Raji (cell line): ENCODE measurements around the gene ADAT2.

ENCODE experiments used
- POLR2A ChIP-seq: IDR thresholded peaks from 2 replicates; pipeline ENCODE4 v1.6.1; 2011; ENCODE audit warnings: low read depth, low read length, control low read depth; ENCODE audit not compliant: insufficient read depth

ADAT2 gene

DNA sequence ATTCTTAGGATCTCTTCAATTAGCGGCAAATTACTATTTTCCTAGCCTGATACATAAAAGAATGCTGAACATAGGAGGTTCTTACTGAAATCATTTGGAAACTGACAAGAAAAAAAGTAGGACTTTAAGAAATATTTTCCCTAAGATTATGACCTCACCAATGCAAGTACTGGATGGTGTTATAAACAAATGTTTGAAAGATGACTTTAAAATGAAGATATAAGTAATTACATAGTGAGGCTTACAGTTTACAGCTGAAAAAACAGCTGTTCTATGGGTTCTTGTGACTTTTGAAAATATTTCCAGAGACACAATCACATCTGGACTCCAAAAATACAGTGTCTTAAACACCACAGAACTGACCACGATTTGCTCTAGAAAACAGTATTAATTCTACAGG, 64.9 kb downstream of the ADAT2 start:
- TF ChIP-seq POLR2A, result no peak

DNA sequence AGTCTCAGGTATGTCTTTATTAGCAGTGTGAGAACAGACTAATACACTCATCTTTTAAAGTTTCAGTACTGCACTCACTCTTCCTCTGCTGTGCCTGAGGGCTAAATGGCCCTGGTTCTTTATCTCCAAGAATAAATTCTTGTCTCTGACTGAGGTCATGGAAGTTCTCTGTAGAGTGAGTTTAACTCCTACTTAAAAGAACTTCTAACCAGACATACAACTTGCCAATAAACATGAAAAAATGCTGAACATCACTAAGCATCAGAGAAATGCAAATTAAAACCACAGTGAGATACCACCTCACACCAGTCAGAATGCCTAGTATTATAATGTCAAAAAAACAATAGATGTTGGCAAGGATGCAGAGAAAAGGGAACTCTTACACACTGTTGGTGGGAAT, 73.6 kb downstream of the ADAT2 start:
- TF ChIP-seq POLR2A, result no peak

- TF ChIP-seq POLR2A, result no peak
Observed at GRCh38 chr6:143376375-143376774, 74.1 kb downstream of the ADAT2 start.

GRCh38 chr6:143375022-143375585, 75.4 kb downstream of the ADAT2 start:
- no peak for TF ChIP-seq POLR2A

- no peak for TF ChIP-seq POLR2A
Observed at GRCh38 chr6:143374014-143374413, 76.5 kb downstream of the ADAT2 start.
